CD4-positive, alpha-beta T cell treated with Interleukin-15 for 1 hour (primary cell): ENCODE data around the gene POFUT2.
"Not testable (repeated sequence)": the region's sequence is repeated elsewhere in the genome, so short reads cannot be mapped to it uniquely, and the experiment has no call there.

Source experiments
- DNase-seq: peaks from one replicate; pipeline ENCODE4 v3.0.0-alpha.2; 2020

POFUT2 gene

GRCh38 chr21:45325206-45326168 is 37.8 kb upstream of the POFUT2 start:
- no peak for DNase-seq

GRCh38 chr21:45324489-45325205 is 37.0 kb upstream of the POFUT2 start:
- no peak for DNase-seq

GRCh38 chr21:45323487-45324311 is 36.0 kb upstream of the POFUT2 start:
- DNase-seq = no peak

- DNase-seq = no peak
These were observed 35.3 kb upstream of the POFUT2 start for GRCh38 chr21:45322960-45323461.

GRCh38 chr21:45322231-45322959 is 34.7 kb upstream of the POFUT2 start:
- no peak for DNase-seq

- no peak for DNase-seq
These were observed 32.7 kb upstream of the POFUT2 start for GRCh38 chr21:45320261-45321025.

GRCh38 chr21:45319461-45320211 is 31.9 kb upstream of the POFUT2 start:
- no peak for DNase-seq

- DNase-seq = no peak
These were observed 31.1 kb upstream of the POFUT2 start for GRCh38 chr21:45318556-45319404.

- DNase-seq = no peak
These were observed 30.5 kb upstream of the POFUT2 start for GRCh38 chr21:45318146-45318555.

- DNase-seq = no peak
These were observed 29.9 kb upstream of the POFUT2 start for GRCh38 chr21:45317398-45318145.

GRCh38 chr21:45316871-45317397 is 29.2 kb upstream of the POFUT2 start:
- DNase-seq = no peak

- not testable (repeated sequence) for DNase-seq
These were observed 28.2 kb upstream of the POFUT2 start for GRCh38 chr21:45315676-45316470.

GRCh38 chr21:45313682-45314081 is 26.0 kb upstream of the POFUT2 start:
- DNase-seq = no peak

GRCh38 chr21:45313015-45313414 is 25.3 kb upstream of the POFUT2 start:
- no peak for DNase-seq

GRCh38 chr21:45312296-45312695 is 24.6 kb upstream of the POFUT2 start:
- no peak for DNase-seq

GRCh38 chr21:45310459-45310858 is 22.8 kb upstream of the POFUT2 start:
- no peak for DNase-seq

- DNase-seq = no peak
These were observed 22.3 kb upstream of the POFUT2 start for GRCh38 chr21:45309987-45310381.
